ENCODE measurements around the gene M6PR.
A peak's percentile ranks its signal among the peaks of the same experiment; 100 is the strongest.
"Not testable (repeated sequence)": the region's sequence is repeated elsewhere in the genome, so short reads cannot be mapped to it uniquely, and the experiment has no call there.

DNA sequence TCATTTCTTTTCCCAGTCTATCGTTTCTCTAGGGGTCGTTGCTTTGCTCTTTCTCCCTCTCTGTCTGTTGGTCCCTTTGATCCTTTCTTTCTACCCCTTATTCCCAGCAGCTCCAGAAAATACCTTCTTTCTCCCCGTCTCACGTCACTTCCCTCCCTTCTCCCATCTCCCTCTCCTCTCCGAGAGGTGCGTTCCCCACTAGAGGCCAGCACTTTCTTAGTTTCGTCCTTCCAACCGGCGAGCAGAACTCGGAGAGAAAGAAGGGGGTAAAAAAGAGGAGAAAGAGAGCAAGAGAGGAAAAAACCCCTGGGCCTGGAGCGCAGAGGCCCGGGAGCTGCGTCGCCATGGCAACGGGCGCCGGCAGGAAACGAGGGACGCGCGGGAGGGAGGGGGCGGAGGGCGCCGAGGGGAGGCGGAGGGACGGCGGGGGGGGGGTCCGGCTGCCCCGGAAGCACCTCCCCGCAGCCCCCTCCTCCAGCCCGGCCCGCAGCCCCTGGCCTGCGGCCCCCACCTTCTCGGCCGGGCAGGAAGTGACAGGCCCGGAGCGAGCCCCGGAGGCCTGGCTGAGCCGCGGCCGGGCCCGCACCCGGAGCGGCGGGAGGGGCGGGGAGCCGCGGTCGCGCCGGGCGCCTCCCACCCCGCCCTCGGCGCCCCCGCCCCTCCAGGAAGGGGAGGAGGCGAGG lies 35.3 kb downstream of the M6PR start, which contains the start of gene PHC1:
- peak in 4 of 6 experiments; percentile 29 to 51 (median 34) for TF ChIP-seq CTCF (IDR thresholded peaks at IDR 0.05)
- TF ChIP-seq POLR2A (IDR thresholded peaks at IDR 0.05): not testable (repeated sequence)

All from Peyer's patch (tissue), 4 donors.